CD8-positive, alpha-beta memory T cell (primary cell): ENCODE results near the gene SLC38A11. TPM values are rescaled to one million over a fixed set of nuclear protein-coding genes. Genes with fewer than 3 reads are reported as not detected.

Source experiments
- CTCF ChIA-PET: fragments of 350-600 bp; sonication (Branson Sonifier 250); formaldehyde crosslinking; loops from one replicate; lab custom pipeline; 2021; ENCODE audit warnings: antibody characterized with exemption; lab: Charles Lee
- POLR2A ChIA-PET: fragments of 350-600 bp; sonication (Branson Sonifier 250); formaldehyde crosslinking; loops from one replicate; lab custom pipeline; 2021; ENCODE audit warnings: antibody characterized with exemption; lab: Charles Lee
- DNase-seq, 5 donors: peaks; one replicate each; pipeline versions ENCODE4 v3.0.0 to v3.0.0-alpha.2; 2020 to 2022; ENCODE audit warnings: mixed read lengths in 1 of 5
- H3K27ac ChIP-seq: one replicate; pipeline ENCODE4 v1.7.0; 2013; ENCODE audit warnings: low read depth, mild to moderate bottlenecking, low read length, moderate library complexity
- H3K27me3 ChIP-seq: 2 replicates; pipeline ENCODE4 v1.7.0; 2013; ENCODE audit warnings: low read length, mild to moderate bottlenecking; ENCODE audit not compliant: insufficient read depth, poor library complexity, severe bottlenecking
- H3K36me3 ChIP-seq: 2 replicates; pipeline ENCODE4 v1.7.0; 2013; ENCODE audit warnings: mild to moderate bottlenecking, low read length, moderate library complexity; ENCODE audit not compliant: insufficient read depth
- H3K4me1 ChIP-seq: 2 replicates; pipeline ENCODE4 v1.7.0; 2013; ENCODE audit warnings: mild to moderate bottlenecking, low read length, moderate library complexity; ENCODE audit not compliant: insufficient read depth
- H3K4me3 ChIP-seq: 2 replicates; pipeline ENCODE4 v1.7.0; 2013; ENCODE audit warnings: mild to moderate bottlenecking, low read length
- H3K9me3 ChIP-seq: 2 replicates; pipeline ENCODE4 v1.7.0; 2013; ENCODE audit warnings: mild to moderate bottlenecking, low read length
- H3K27ac Mint-ChIP-seq, 8 donors: one replicate each; pipeline ENCODE4 v1.8.0; 2020 to 2021; ENCODE audit warnings: mixed read lengths in 8 of 8, mild to moderate bottlenecking in 6 of 8, inconsistent platforms in 3 of 8, moderate library complexity in 3 of 8
- H3K27me3 Mint-ChIP-seq, 2 donors: one replicate each; pipeline ENCODE4 v1.8.0; 2020 to 2021; ENCODE audit warnings: mixed read lengths in 2 of 2, mild to moderate bottlenecking in 1 of 2, moderate library complexity in 1 of 2
- H3K36me3 Mint-ChIP-seq, 3 donors: one replicate each; pipeline ENCODE4 v1.8.0; 2020 to 2021; ENCODE audit warnings: mixed read lengths in 3 of 3, inconsistent platforms in 1 of 3, mild to moderate bottlenecking in 1 of 3
- H3K4me1 Mint-ChIP-seq, 3 donors: one replicate each; pipeline ENCODE4 v1.8.0; 2020 to 2021; ENCODE audit warnings: mixed read lengths in 3 of 3, inconsistent platforms in 1 of 3, mild to moderate bottlenecking in 1 of 3
- H3K4me3 Mint-ChIP-seq, 7 donors: one replicate each; pipeline ENCODE4 v1.8.0; 2020 to 2021; ENCODE audit warnings: mixed read lengths in 7 of 7, mild to moderate bottlenecking in 6 of 7, moderate library complexity in 4 of 7, inconsistent platforms in 2 of 7
- H3K9me3 Mint-ChIP-seq, 5 donors: one replicate each; pipeline ENCODE4 v1.8.0; 2020 to 2022; ENCODE audit warnings: mixed read lengths in 5 of 5, mild to moderate bottlenecking in 3 of 5, moderate library complexity in 2 of 5, inconsistent platforms in 1 of 5
- polyA plus RNA-seq: library from polyadenylated mRNA; unstranded; fragments of 300-500 nt; fragmentation: Illumina TruSeq; gene quantifications from one replicate; pipeline ENCODE4 v1.2.3, GENCODE V29; 2021
- total RNA-seq, 2 experiments: library from RNA; stranded (reverse); gene quantifications; one replicate each; pipeline ENCODE4 v1.2.3, GENCODE V29; 2021

The SLC38A11 gene
- total and polyA plus RNA-seq, 3 experiments from 2014 or later, result not detected

DNA sequence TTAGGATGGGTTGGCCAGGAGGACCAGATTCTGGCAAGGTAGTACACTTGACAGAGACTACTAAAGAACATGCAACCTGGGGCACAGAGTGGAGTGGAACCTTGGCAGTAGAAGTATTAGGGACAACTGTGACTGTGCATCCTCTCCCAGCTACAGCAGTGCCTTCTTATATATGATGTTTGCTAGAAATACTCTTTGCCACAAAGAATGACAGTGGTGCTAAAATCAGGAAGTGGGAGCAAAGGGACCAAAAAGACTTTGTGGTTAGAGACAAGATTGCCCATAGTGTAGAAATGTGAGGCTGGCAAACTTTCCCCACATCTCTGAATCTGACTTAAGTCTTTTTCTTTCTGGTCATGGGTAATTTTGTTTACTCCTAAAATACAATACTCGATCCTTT lies 9.4 kb upstream of the SLC38A11 start:
- DNase-seq, result no peak
- no peaks in the 10 kb centered on the region for H3K4me1 Mint-ChIP-seq
- no peak overlapping the region for H3K27ac ChIP-seq
- no peaks in the 10 kb centered on the region for H3K36me3 Mint-ChIP-seq
- H3K4me3 ChIP-seq, result no peak overlapping the region
- ChIA-PET CTCF (interaction anchor here (0.9 kb wide), 1 partner anchor 26 kb away, joined by 3 read pairs; no protein-coding TSS in a partner anchor), POLR2A (no interaction called here)
- H3K4me1 ChIP-seq, result no peaks in the 10 kb centered on the region
- H3K36me3 ChIP-seq, result no peaks in the 10 kb centered on the region
- H3K27ac Mint-ChIP-seq, result no peak overlapping the region
- no peaks in the 10 kb centered on the region for H3K27me3 Mint-ChIP-seq
- H3K9me3 ChIP-seq, result no peaks in the 10 kb centered on the region
- H3K27me3 ChIP-seq, result no peaks in the 10 kb centered on the region
- no peak overlapping the region for H3K4me3 Mint-ChIP-seq
- H3K9me3 Mint-ChIP-seq, result peaks cover 0 to 4% (median 0%) of the 10 kb centered on the region in 5 donors

DNA sequence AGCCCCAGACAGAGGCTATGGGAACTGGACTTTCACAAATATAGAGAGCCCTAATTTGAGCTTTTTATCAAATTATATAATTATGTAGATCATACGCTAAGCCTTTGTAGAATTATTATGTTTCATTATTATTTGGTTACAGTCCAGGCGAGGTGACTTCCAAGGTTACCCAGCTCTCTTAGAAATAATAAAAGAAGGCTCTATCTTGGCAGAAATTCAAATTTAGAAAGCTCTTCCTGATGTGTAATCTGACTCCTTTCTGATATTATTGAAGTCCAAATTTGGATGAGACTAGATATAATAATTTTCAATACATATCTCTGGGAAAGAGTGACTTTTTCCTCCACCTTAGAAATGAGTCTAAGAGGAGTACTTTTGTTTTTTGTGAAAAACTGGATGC lies 4.8 kb upstream of the SLC38A11 start:
- Histone ChIP-seq H3K27me3 (no peaks in the 10 kb centered on the region), H3K27ac (no peak overlapping the region), H3K36me3 (no peaks in the 10 kb centered on the region), H3K9me3 (no peaks in the 10 kb centered on the region), H3K4me1 (no peaks in the 10 kb centered on the region), H3K4me3 (no peak overlapping the region)
- Mint-ChIP-seq H3K36me3 (no peaks in the 10 kb centered on the region), H3K9me3 (no peaks in the 10 kb centered on the region), H3K4me3 (no peak overlapping the region), H3K27me3 (peaks cover 3 to 5% of the 10 kb centered on the region in 2 donors), H3K4me1 (no peaks in the 10 kb centered on the region), H3K27ac (no peak overlapping the region)
- ChIA-PET CTCF (no interaction called here), POLR2A (no interaction called here)
- DNase-seq, result no peak

DNA sequence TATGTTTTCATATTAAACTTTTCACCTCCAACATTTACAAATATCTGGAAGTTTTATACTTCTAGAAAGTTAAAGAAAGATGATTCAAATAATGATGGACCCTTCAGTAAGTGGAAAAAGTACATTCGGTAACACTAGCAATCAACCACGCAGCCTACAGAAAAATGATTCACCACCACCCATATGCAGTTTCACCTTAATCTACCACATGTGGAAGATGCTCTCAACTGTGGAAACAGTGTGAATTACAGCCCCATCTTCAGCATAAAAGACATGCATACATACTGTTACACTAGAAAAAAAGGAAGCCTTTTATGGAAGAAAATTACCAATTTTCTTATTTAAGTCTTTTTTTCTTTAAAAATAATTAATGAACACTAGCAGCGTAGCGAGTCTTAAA lies 1.1 kb downstream of the SLC38A11 start:
- Histone ChIP-seq H3K27me3 (no peaks in the 10 kb centered on the region), H3K4me1 (no peaks in the 10 kb centered on the region), H3K9me3 (no peaks in the 10 kb centered on the region), H3K4me3 (no peak overlapping the region), H3K36me3 (no peaks in the 10 kb centered on the region), H3K27ac (no peak overlapping the region)
- Mint-ChIP-seq H3K4me1 (no peaks in the 10 kb centered on the region), H3K27me3 (peaks cover 11 to 17% of the 10 kb centered on the region in 2 donors), H3K4me3 (no peak overlapping the region), H3K27ac (no peak overlapping the region), H3K36me3 (no peaks in the 10 kb centered on the region), H3K9me3 (peaks cover 0 to 2% (median 0%) of the 10 kb centered on the region in 5 donors)
- POLR2A ChIA-PET, result no interaction called here
- CTCF ChIA-PET, result no interaction called here
- no peak for DNase-seq

DNA sequence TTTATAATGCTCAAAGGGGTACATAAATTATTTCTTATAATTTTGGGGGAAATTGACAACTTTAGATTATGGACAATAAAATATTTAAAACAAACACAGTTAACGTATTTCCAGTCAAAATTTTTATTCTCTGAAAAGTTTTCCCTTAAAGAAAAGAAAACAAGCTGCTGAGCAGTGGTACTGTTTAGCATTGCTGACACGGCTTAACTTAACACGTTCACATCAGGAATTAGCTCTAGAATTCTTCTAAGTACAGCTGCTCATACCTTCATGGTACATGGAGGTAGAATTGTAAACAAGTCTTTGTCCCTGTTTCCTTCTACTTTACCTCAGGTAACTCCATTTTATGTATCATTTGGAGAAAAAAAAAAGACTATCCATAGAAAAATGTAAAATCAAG lies 2.0 kb downstream of the SLC38A11 start:
- Mint-ChIP-seq H3K9me3 (peaks cover 0 to 2% (median 0%) of the 10 kb centered on the region in 5 donors), H3K4me1 (no peaks in the 10 kb centered on the region), H3K36me3 (no peaks in the 10 kb centered on the region), H3K27me3 (peaks cover 11 to 17% of the 10 kb centered on the region in 2 donors), H3K4me3 (no peak overlapping the region), H3K27ac (no peak overlapping the region)
- no peaks in the 10 kb centered on the region for H3K36me3 ChIP-seq
- no peaks in the 10 kb centered on the region for H3K27me3 ChIP-seq
- CTCF ChIA-PET, result no interaction called here
- DNase-seq, result no peak
- POLR2A ChIA-PET, result no interaction called here
- no peak overlapping the region for H3K27ac ChIP-seq
- H3K9me3 ChIP-seq, result no peaks in the 10 kb centered on the region
- no peaks in the 10 kb centered on the region for H3K4me1 ChIP-seq
- no peak overlapping the region for H3K4me3 ChIP-seq

DNA sequence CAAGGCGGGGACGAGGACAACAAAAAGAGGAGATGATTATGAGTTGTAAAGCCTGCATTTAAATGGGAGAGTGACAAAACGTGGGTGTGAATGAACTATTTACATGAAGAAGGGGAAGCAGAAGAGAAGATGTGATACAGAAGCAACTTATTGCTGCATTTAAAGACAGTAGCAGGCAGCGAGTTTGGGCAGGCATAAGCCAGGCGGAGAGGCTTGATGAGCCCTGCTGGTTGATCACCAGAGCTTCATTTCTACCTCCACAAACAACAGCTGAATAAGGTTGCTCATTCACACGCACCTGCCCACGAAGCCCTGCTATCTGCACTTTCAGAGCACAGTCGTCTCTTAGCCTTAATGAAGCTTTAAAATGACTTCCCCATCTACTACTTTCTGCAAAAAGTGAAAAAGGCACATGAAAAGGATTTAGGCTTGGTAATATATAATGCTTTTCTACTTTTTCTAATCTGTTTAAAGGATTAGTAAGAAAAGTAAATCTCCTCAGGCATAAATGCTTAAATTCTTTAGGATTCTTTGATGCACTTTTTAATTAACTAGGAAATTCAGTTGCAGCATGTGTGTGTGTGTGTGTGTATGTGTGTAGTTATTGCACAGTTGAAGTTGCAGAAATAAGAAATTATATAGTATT lies 3.1 kb downstream of the SLC38A11 start:
- H3K9me3 ChIP-seq, result no peaks in the 10 kb centered on the region
- no peaks in the 10 kb centered on the region for H3K27me3 ChIP-seq
- Mint-ChIP-seq H3K4me3 (no peak overlapping the region), H3K27ac (no peak overlapping the region), H3K4me1 (no peaks in the 10 kb centered on the region), H3K27me3 (peaks cover 11 to 17% of the 10 kb centered on the region in 2 donors), H3K9me3 (peaks cover 0 to 3% (median 0%) of the 10 kb centered on the region in 5 donors), H3K36me3 (no peaks in the 10 kb centered on the region)
- ChIA-PET POLR2A (no interaction called here), CTCF (no interaction called here)
- no peak overlapping the region for H3K4me3 ChIP-seq
- no peak for DNase-seq
- no peaks in the 10 kb centered on the region for H3K36me3 ChIP-seq
- H3K4me1 ChIP-seq, result no peaks in the 10 kb centered on the region
- H3K27ac ChIP-seq, result no peak overlapping the region

DNA sequence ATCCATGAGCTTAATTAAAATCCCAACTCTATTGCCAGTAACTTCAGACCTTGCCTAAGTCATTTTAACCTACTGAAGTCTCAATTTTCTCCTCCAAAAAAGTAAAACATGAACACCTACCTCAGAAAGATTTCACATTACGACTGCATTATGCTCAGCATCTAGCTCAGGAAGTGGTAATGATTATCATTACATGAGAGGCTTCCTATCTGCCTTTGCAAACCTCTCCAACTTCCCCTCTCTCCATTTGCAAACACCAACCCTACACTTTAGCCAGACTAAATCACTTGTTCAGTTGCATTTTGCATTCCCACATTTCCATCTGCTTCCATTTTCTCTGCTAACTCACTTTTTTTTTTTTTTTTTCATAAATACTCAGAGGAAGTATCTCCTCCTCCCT lies 6.8 kb downstream of the SLC38A11 start:
- H3K4me1 ChIP-seq, result no peaks in the 10 kb centered on the region
- Mint-ChIP-seq H3K27me3 (peaks cover 3 to 8% of the 10 kb centered on the region in 2 donors), H3K9me3 (peaks cover 0 to 3% (median 0%) of the 10 kb centered on the region in 5 donors), H3K36me3 (no peaks in the 10 kb centered on the region), H3K4me1 (no peaks in the 10 kb centered on the region), H3K4me3 (no peak overlapping the region), H3K27ac (no peak overlapping the region)
- H3K36me3 ChIP-seq, result no peaks in the 10 kb centered on the region
- DNase-seq, result no peak
- H3K9me3 ChIP-seq, result no peaks in the 10 kb centered on the region
- POLR2A ChIA-PET, result no interaction called here
- H3K4me3 ChIP-seq, result no peak overlapping the region
- CTCF ChIA-PET, result no interaction called here
- H3K27me3 ChIP-seq, result no peaks in the 10 kb centered on the region
- no peak overlapping the region for H3K27ac ChIP-seq

DNA sequence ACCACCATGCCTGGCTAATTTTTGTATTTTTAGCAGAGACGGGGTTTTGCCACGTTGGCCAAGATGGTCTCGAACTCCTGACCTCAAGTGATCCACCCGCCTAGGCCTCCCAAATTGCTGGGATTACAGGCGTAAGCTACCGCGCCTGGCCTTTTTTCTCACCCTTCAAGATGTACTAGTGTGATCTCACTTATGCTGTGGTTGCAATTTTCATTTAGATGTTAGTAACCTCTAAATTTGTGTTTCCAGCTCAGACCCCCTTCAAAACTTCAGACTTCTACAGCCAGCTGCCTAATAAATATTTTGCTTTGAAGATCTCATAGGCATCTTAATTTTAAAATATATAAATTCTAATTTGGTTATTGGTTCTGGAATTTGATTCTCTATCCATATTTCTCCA lies 8.0 kb downstream of the SLC38A11 start:
- Histone ChIP-seq H3K4me1 (no peaks in the 10 kb centered on the region), H3K9me3 (no peaks in the 10 kb centered on the region), H3K27me3 (no peaks in the 10 kb centered on the region), H3K27ac (no peak overlapping the region), H3K4me3 (no peak overlapping the region), H3K36me3 (no peaks in the 10 kb centered on the region)
- Mint-ChIP-seq H3K27ac (no peak overlapping the region), H3K4me3 (no peak overlapping the region), H3K4me1 (no peaks in the 10 kb centered on the region), H3K36me3 (no peaks in the 10 kb centered on the region), H3K9me3 (peaks cover 0 to 3% (median 0%) of the 10 kb centered on the region in 5 donors), H3K27me3 (peaks cover 0 to 6% of the 10 kb centered on the region in 2 donors)
- CTCF ChIA-PET, result no interaction called here
- DNase-seq, result no peak
- POLR2A ChIA-PET, result no interaction called here

DNA sequence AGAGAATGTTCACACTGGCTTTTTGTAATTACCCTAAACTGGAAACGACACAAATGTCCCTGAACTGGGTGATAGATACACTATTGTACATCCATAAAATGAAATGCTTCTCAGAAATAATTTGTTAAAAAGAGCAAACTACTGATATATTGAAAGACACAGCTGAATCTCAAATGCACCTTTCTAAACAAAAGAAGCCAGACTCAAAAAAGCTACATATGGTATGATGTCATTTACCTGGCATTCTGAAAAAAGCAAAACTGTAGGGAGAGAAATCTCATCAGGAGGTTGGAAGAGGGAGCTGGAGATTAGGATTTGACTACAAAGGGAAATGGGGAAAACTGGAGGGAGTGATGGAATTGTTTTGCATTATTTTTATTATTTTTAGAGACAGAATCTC lies 12.0 kb downstream of the SLC38A11 start:
- Histone ChIP-seq H3K27ac (no peak overlapping the region), H3K4me1 (no peaks in the 10 kb centered on the region), H3K4me3 (no peak overlapping the region), H3K9me3 (no peaks in the 10 kb centered on the region), H3K36me3 (no peaks in the 10 kb centered on the region), H3K27me3 (no peaks in the 10 kb centered on the region)
- Mint-ChIP-seq H3K9me3 (peaks cover 0 to 3% (median 0%) of the 10 kb centered on the region in 5 donors), H3K27me3 (no peaks in the 10 kb centered on the region), H3K4me3 (no peak overlapping the region), H3K27ac (no peak overlapping the region), H3K4me1 (no peaks in the 10 kb centered on the region), H3K36me3 (no peaks in the 10 kb centered on the region)
- POLR2A ChIA-PET, result no interaction called here
- CTCF ChIA-PET, result no interaction called here
- DNase-seq, result no peak
